GM19099 (cell line): ENCODE data around the gene CCDC50.

Experiments
- POLR2A ChIP-seq: IDR thresholded peaks from 3 replicates; pipeline ENCODE4 v1.6.1; 2011; ENCODE audit warnings: low read depth; ENCODE audit not compliant: insufficient read length; ENCODE audit errors: extremely low read depth

The CCDC50 gene

DNA sequence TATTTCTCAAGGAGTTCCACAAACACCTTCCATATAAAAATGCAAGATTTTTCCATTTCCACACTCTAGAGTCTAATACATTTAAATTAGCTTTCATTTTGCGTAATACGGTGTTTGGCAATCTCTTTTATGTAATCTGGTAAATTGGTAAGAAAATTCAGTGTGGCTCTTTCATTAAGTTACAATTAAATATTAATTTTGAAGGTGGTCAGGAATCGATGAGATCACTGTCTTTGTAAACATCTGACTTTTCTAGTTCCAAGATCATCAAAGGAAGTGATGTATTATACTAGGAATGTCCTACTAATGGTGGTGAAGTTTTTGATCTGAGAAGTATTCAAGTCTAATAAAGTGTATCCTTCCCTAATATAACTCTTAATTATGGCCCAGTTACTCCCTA lies 2.2 kb downstream of the CCDC50 start:
- TF ChIP-seq POLR2A: no peak

DNA sequence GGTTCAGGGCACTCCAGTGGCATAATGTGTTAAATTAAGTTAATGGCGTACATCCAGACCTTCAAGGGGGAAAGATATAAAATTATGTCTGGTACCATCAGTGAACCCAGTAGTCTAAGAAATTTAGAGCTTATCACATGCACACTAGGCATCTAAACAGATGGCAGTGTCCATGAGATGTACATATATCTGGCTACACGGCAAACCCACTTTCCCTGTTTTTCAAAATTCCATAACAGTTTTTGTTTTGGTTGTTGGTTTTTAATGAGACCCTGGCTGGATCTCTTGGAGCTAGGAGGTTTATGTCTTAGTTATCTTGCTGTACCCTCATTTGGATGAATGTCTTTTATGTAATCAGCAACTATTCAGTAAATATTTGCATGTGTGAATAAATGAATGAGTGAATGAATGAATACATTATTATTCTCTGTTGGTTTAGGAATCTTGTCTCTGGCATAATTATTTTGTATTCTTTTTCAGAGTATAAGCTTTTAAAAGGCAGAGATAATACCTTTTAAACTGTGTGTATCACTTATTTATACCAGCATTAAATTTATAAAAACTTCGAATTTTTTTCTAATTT lies 4.2 kb downstream of the CCDC50 start:
- TF ChIP-seq POLR2A: no peak

DNA sequence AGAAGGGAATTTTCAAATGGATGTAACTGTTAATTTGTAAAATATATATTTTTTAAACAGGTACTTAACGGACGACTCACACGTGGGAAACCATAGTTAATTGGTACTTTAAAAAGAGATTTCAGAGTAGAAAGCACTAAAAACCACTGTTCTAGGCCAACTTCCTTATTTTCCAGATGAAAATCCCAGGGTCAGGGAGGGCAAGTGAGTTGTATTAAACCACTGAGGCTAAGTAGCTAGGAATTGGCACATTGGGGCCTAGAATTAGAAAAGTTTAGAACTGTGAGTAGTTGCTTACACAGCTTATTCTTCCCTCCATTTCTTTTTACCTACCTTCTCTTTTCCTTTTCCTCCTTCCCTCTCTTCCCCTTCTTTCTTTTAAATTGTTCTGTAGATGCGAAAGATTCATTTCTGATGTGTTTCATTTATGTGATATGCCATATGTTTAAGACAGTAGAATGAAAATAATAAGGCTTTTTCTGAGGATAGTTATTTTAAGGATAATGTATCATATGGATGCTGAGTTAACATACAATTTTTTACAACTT lies 5.2 kb downstream of the CCDC50 start:
- TF ChIP-seq POLR2A: no peak

DNA sequence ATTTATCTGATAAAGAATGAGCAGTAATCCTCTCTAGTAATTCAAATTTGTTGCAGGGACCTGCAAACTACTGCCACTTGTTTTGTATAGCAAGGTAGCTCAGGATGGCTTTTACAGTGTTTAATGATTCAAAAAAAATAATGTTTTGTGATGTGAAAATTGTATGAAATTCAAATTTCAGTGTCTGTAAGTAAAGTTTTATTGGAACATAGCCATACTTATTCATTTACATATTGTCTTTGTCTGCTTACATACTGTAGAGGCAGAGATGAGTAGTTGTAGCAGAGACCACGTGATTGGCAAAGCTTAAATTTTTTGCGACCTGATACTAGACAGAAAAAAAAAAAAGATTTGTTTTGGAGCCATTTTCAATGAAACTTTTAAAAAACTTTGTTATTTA lies 7.6 kb downstream of the CCDC50 start:
- no peak for TF ChIP-seq POLR2A

DNA sequence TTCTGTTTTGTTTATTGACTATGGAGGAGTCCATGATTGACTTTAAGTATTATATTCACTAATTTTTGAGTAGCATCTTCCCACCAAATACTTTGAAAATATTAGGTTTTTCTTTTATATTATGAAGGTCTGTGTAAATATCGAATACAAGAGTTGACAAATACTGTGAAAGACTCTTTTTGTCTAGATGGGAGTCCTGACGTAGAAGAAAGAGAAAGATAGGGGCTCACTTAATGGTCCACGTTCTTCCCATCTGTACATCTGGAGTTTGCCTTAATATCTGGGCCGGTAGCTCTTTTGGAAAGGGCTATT lies 8.9 kb downstream of the CCDC50 start:
- no peak for TF ChIP-seq POLR2A

DNA sequence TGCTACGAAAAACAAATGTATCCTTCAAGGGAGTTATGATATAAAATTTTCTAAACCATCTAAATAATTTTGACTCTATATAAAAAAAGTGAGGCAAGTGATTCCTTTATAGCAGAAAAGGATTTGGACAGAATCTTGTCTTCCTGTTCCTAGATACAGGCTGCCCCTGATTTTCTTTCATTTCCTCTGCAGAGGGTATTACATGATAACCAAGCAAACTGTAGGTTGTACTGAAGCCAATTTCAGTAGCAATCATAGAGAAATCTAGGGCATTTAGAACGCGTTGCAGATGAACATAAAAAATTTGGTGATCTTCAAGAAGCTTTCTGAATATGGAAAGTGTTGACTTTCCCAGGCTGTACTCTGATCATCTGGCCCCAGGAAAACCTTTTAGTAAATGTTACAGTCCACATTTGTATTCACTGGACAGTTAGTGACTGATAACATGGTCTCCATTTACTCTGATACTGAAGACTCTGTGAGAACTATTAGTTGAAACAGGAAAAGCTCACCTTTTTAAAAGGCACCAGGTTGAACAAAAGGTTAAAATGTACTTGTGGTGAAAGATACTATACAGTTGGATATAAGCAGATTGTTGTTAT lies 10.2 kb downstream of the CCDC50 start:
- TF ChIP-seq POLR2A: no peak

DNA sequence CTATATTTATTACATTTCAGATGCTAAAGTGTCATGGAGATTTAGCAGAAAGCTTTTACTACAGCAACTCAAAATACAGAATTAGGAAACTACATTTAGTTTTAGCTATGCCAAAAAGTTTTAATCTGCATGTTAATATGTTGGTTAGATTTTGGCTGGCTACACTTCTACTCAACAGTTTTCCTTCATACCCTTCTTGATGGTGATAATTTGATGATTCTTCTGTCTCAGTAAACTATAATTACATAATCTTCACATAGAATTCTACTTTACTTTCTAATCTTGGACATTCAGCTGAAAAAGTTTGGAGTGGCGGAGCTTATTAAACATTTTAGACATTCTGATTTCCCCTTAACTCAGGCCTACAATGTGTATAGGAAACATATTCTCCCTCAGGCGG lies 11.2 kb downstream of the CCDC50 start:
- TF ChIP-seq POLR2A: no peak

DNA sequence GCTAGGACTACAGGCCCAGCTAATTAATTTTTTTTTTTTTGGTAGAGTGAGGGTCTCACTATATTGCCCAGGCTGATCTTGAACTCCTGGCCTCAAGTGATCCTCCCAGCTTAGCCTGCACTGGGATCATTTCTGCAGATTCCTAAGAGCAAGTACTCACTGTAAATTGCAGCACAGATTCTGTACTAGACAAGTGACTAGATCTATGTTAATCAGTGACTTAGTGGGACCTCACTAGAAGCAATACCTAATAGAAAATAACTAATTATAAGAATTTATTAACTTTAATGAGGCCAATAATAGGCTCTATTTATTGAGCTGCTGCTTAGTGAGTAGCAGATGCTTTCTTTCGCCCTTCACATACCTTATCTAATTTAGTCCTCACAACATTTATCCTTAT lies 11.8 kb downstream of the CCDC50 start:
- TF ChIP-seq POLR2A: no peak

DNA sequence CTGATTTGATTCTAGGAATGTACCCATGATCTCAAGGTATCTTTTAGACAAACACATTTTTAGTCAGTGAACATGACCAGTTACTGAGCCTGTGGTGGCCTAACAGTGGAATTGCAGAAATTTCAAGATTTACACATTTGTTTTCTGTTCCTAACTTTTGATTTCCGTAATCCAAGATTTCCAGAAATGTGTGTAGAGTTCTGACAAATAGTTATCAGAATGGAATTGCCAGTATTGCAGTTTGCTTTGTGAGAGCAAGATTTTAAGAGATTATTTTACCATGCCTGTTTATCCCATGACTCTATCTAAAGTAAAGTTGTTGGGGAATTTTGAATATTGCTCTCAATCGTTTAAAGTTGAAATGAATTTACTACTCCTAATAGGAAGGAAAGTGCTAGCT lies 12.8 kb downstream of the CCDC50 start:
- TF ChIP-seq POLR2A: no peak

DNA sequence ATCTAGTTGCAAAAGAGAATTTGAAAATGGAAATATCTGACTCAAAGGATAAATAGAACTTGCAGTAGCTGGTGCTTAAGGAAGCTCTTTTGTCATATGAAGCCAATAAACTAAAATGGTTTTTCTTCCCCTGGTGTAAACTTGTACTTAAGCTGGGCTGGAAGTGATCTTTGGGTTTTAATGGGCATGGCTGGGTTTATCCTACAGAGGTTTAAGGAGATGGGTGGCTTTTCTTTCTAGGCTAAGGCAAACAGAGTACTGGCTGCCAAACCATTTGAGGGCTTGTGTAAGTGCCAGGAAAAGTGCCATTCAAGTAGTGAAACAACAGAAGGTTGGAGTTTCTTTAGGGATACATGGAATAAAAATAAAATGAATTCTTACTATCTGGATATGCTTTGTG lies 13.2 kb downstream of the CCDC50 start:
- TF ChIP-seq POLR2A: no peak

DNA sequence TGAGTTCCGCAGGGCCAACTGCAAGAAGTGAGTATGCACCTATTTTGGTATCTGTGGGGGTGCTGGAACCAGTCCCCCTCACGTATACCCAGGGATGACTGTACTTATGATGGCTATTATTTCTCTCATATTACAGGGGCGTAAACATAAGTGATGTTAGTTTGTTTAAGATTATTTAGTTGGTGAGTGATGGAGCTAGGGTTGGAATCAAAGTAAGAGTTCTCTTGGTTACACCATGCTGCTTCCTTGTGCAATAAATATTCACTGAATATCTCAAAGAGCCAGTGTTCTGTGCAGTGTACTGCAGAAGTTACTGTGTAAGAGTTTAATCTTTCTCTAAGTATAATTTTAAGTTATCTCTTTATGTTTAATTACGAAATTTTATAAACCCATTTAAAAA lies 13.9 kb downstream of the CCDC50 start:
- TF ChIP-seq POLR2A: no peak

DNA sequence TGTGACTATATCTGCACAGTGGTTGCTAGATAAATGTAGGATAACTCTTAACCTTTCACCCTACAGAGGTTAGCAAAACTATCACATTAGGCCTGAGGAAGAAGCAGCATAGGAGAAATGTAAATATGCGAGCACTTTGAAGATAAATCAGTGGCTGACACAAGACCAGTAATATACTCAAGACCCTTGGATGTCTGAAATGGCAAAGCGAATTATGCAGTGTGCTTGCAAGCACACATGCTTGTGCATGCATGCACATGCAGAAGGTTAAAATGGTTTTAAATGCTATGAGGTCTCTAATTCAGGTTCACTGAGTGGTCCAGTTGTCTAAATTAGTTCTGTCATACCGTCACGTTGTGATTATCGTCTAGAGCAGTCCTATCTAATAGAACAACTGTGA lies 14.7 kb downstream of the CCDC50 start:
- TF ChIP-seq POLR2A: no peak

DNA sequence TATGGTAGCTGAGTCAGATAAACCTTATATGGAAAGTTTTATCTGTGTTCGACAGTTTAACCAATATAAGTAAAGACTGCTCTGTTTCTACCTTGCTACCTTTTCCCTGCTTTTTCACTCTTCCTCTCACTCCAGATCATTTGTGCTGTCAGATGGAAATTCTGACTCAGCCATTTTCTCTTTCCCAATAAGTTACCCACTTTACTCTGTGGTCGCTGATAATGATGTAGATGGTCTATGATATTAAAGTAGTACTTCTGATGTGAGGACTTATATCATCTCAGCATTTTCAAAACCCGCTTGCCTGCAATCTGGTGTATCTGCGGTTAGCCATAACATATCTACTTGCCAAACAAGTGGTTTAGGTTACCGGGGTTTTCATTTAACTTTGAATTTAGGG lies 16.1 kb downstream of the CCDC50 start:
- no peak for TF ChIP-seq POLR2A

DNA sequence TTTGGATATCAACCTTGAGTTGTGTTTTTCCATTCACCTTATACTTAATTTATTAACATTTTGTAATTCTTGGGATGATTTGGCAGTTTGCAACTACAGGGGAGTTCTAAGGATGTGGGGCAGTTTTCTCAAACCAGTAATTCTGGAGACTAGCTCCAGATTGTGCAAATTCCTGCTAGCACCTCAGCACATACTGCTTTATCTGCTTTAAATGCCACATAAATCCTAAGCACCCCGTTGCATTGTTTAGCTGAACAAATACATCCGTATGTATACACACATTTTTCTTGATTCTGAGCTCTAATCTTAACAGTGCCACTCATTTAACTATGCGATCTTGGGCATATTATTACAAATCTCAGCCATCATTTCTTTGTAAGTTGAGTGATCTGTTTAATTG lies 18.0 kb downstream of the CCDC50 start:
- no peak for TF ChIP-seq POLR2A

DNA sequence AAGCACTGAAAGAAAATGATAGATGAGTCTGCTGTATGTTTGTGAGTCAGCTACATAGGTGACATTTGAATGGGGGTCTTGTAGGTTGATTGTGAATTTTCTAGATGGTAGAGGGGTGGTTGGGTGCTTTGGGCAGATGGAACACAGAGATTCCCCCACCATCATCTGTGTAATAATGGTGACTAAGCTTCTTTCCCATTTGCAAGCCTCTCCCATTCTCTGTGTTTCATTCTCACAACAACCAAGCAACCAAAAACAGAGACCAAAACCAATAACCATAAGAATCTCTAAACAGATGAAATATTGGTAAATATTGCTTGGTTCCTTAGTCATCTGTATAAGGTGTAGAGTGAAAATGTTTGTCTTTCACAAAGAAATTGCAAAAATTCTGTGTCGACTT lies 18.9 kb downstream of the CCDC50 start:
- no peak for TF ChIP-seq POLR2A

DNA sequence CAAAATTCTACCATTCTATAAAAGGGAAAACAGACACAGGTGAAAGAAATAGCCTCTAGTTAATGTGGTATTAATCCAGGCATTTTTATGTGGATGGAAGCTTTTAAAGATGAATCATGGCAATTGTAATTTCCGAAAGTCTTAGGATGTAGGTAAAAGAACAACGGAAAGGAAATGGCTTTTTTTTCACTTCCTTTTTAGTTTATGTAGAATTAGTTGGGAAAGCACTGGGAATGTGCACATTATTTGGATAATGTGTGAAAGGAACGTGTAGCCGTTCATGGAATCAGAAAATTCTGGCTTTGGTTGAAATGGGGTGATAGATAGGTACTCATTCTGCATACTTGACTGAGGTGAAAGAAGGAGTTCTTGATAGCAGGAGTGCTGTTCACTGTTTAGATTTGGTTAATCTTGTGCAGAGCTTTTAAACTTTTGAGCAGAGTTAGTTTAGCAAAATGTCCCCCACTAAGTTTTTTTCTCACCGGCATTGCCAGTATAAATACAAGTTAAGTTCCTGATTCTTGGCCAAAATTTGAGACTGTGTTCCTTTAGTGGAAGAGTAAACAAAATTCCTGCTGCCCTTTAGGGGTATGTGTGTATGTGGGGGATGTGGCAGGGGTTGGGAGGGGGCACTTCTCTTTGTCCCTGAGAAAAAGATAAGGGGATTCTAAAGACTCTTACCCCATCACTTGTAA lies 21.3 kb downstream of the CCDC50 start:
- no peak for TF ChIP-seq POLR2A
